Keratinocyte (primary cell): ENCODE measurements around the gene ADAMTS13.

Source experiments
- EZH2 ChIP-seq: IDR thresholded peaks from one replicate; pipeline ENCODE4 v1.6.1; 2012; ENCODE audit warnings: inconsistent platforms, mild to moderate bottlenecking, low read length, moderate library complexity
- TF ChIP-seq, protein P1 (sequence below), 3 experiments: IDR thresholded peaks in 1 of 3; conservative IDR thresholded peaks in 1 of 3; optimal IDR thresholded peaks in 1 of 3; 2 replicates in 2 of 3; 3 replicates in 1 of 3; pipeline versions ENCODE3 to v1.5.1; 2011; ENCODE audit warnings: low read length in 3 of 3, mild to moderate bottlenecking in 3 of 3, moderate library complexity in 2 of 3, control low read depth in 1 of 3, inconsistent platforms in 1 of 3; ENCODE audit not compliant: insufficient read depth in 2 of 3; ENCODE audit errors: extremely low read depth in 1 of 3

DNA sequence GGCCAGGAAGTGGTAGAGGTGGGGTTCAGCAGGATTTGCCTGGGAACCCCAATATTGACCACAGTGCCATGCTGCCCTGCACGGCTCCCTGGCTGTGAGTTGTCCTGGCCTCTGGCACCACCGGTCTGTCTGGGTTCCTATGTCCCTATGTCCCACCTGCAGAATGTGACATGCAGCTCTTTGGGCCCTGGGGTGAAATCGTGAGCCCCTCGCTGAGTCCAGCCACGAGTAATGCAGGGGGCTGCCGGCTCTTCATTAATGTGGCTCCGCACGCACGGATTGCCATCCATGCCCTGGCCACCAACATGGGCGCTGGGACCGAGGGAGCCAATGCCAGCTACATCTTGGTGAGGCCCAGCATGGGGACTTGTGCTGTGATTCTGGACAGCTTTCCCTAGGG lies 35.6 kb downstream of the ADAMTS13 start:
- TF ChIP-seq, protein P1, sequence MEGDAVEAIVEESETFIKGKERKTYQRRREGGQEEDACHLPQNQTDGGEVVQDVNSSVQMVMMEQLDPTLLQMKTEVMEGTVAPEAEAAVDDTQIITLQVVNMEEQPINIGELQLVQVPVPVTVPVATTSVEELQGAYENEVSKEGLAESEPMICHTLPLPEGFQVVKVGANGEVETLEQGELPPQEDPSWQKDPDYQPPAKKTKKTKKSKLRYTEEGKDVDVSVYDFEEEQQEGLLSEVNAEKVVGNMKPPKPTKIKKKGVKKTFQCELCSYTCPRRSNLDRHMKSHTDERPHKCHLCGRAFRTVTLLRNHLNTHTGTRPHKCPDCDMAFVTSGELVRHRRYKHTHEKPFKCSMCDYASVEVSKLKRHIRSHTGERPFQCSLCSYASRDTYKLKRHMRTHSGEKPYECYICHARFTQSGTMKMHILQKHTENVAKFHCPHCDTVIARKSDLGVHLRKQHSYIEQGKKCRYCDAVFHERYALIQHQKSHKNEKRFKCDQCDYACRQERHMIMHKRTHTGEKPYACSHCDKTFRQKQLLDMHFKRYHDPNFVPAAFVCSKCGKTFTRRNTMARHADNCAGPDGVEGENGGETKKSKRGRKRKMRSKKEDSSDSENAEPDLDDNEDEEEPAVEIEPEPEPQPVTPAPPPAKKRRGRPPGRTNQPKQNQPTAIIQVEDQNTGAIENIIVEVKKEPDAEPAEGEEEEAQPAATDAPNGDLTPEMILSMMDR (optimal IDR thresholded peaks at IDR 0.05 in 1 of 3, IDR thresholded peaks at IDR 0.05 in 1 of 3, conservative IDR thresholded peaks at IDR 0.05 in 1 of 3; ENCODE audit: extremely low read depth in 1 of 3, insufficient read depth in 2 of 3, low read length in 3 of 3) = no peak
- no peak for TF ChIP-seq EZH2
